ENCODE results near the gene TNRC6C.

GRCh38 chr17:78089576-78090281 is 131.2 kb downstream of the TNRC6C start:
- TF ChIP-seq CTCF (IDR thresholded peaks at IDR 0.05) (no peak), POLR2A (IDR thresholded peaks at IDR 0.05) (no peak)

Measured in breast epithelium (tissue), 3 donors.